Measurements from ENCODE around the gene KPNA4. TPM values are rescaled to one million over a fixed set of nuclear protein-coding genes. Genes with fewer than 3 reads are reported as not detected.

The KPNA4 gene
- total RNA-seq, 1 experiment from 2014 or later, result 127 TPM

DNA sequence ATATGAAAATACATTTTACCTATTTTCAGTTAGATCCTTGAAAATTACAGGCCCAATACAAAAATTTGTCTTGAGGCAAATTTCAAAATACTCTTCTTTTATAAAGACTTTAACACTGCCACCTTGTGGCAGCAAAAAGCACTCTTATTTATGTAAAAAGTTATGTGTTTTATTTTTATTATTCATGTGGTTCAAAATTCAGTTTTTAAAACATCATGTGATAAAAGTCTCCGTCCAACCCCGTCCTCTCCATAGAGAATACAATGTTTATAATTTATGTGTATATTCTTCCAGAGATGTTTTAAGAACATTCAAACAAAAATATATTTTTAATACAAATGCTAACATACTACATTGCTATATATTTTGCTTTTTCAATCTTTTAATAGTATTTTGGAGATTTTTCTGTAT is 78.9 kb downstream of the KPNA4 start:
- H3K27me3 Mint-ChIP-seq (ENCODE audit: insufficient read depth, unreplicated experiment), result no peaks in the 10 kb centered on the region
- no peak overlapping the region for H3K27ac Mint-ChIP-seq (ENCODE audit: low read depth, unreplicated experiment)
- intact Hi-C loops (cut with micrococcal nuclease), result loop anchor here (2.0 to 10.0 kb wide), 4 partner anchors 39 to 1222 kb away; partner anchors contain the start of gene TRIM59
- H3K36me3 Mint-ChIP-seq (ENCODE audit: insufficient read depth, unreplicated experiment), result no peaks in the 10 kb centered on the region
- TF ChIP-seq, protein P1, sequence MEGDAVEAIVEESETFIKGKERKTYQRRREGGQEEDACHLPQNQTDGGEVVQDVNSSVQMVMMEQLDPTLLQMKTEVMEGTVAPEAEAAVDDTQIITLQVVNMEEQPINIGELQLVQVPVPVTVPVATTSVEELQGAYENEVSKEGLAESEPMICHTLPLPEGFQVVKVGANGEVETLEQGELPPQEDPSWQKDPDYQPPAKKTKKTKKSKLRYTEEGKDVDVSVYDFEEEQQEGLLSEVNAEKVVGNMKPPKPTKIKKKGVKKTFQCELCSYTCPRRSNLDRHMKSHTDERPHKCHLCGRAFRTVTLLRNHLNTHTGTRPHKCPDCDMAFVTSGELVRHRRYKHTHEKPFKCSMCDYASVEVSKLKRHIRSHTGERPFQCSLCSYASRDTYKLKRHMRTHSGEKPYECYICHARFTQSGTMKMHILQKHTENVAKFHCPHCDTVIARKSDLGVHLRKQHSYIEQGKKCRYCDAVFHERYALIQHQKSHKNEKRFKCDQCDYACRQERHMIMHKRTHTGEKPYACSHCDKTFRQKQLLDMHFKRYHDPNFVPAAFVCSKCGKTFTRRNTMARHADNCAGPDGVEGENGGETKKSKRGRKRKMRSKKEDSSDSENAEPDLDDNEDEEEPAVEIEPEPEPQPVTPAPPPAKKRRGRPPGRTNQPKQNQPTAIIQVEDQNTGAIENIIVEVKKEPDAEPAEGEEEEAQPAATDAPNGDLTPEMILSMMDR (IDR thresholded peaks at IDR 0.05; ENCODE audit: unreplicated experiment), result peak; percentile 61
- no peaks in the 10 kb centered on the region for H3K9me3 Mint-ChIP-seq (ENCODE audit: unreplicated experiment)
- no peak overlapping the region for H3K4me3 Mint-ChIP-seq (ENCODE audit: unreplicated experiment)
- peak; percentile 53 for DNase-seq (ENCODE audit: unreplicated experiment)
- no peaks in the 10 kb centered on the region for H3K4me1 Mint-ChIP-seq (ENCODE audit: insufficient read depth, unreplicated experiment)
- no TSS peak for BruUV-seq (replicated peaks)
- ChIA-PET CTCF (interaction anchor here (0.6 to 2.2 kb wide), 10 partner anchors 8 to 438 kb away, joined by 3 to 8 read pairs (median 4); no protein-coding TSS in a partner anchor), POLR2A (interaction anchor here (0.9 kb wide), 1 partner anchor 43 kb away, joined by 3 read pairs; no protein-coding TSS in a partner anchor)

DNA sequence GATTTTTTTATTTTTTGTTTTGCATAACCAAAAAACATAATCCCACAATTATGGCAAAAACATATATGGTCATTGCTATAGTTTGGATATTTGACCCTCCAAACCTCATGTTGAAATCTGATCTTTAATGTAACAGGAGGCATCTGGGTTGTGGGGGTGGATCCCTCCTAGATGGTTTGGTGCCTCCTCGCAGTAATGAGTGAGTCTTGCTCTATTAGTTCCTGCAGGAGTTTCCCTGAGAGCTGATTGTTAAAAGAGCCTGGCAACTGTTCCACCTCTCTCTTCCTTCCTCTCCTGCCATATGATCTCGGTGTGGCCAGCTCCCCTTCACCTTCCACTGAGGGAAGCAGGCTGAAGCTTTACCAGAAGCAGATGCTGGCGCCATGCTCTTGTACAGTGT is 82.6 kb downstream of the KPNA4 start:
- Mint-ChIP-seq H3K4me1 (ENCODE audit: insufficient read depth, unreplicated experiment) (no peaks in the 10 kb centered on the region), H3K4me3 (ENCODE audit: unreplicated experiment) (no peak overlapping the region), H3K36me3 (ENCODE audit: insufficient read depth, unreplicated experiment) (no peaks in the 10 kb centered on the region), H3K9me3 (ENCODE audit: unreplicated experiment) (no peaks in the 10 kb centered on the region), H3K27me3 (ENCODE audit: insufficient read depth, unreplicated experiment) (no peaks in the 10 kb centered on the region), H3K27ac (ENCODE audit: low read depth, unreplicated experiment) (no peak overlapping the region)
- ChIA-PET CTCF (interaction anchor here (0.6 to 1.2 kb wide), 10 partner anchors 33 to 1682 kb away, joined by 3 to 6 read pairs (median 3); partner anchors contain the start of gene TRIM59), POLR2A (no interaction called here)
- intact Hi-C loops (cut with micrococcal nuclease), result loop anchor here (10.0 kb wide), 1 partner anchor 1218 kb away; no protein-coding TSS in a partner anchor
- TF ChIP-seq, protein P1 (IDR thresholded peaks at IDR 0.05; ENCODE audit: unreplicated experiment), result no peak
- no peak for DNase-seq (ENCODE audit: unreplicated experiment)
- BruUV-seq (replicated peaks), result no TSS peak

DNA sequence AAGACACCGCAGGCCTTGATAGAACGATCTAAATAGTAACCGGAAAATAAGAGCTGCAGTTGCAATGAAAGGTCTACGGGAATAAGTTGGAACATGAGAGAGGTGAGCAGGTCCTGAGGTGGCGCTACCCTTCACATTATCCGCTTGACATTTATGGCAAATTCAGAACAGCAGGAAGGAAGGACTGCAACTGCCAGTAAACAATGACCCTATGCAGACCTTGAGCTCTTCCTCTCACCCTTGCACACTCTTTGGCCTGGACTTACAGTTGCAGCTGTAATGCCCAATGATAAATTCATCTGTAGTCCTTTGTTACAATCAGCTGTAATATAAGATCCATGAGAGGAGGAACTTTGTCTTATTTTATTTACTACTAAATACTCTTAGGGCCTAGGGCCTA is 83.5 kb downstream of the KPNA4 start:
- Mint-ChIP-seq H3K27ac (ENCODE audit: low read depth, unreplicated experiment) (no peak overlapping the region), H3K36me3 (ENCODE audit: insufficient read depth, unreplicated experiment) (no peaks in the 10 kb centered on the region), H3K27me3 (ENCODE audit: insufficient read depth, unreplicated experiment) (no peaks in the 10 kb centered on the region), H3K4me3 (ENCODE audit: unreplicated experiment) (no peak overlapping the region), H3K4me1 (ENCODE audit: insufficient read depth, unreplicated experiment) (no peaks in the 10 kb centered on the region), H3K9me3 (ENCODE audit: unreplicated experiment) (no peaks in the 10 kb centered on the region)
- ChIA-PET CTCF (interaction anchor here (0.6 to 1.2 kb wide), 8 partner anchors 17 to 1222 kb away, joined by 3 to 6 read pairs (median 4); no protein-coding TSS in a partner anchor), POLR2A (interaction anchor here (0.7 to 1.1 kb wide), 2 partner anchors 8 to 33 kb away, joined by 3 read pairs; no protein-coding TSS in a partner anchor)
- BruUV-seq (replicated peaks), result no TSS peak
- intact Hi-C loops (cut with micrococcal nuclease), result loop anchor here (10.0 kb wide), 1 partner anchor 1217 kb away; no protein-coding TSS in a partner anchor
- DNase-seq (ENCODE audit: unreplicated experiment), result no peak
- TF ChIP-seq, protein P1 (IDR thresholded peaks at IDR 0.05; ENCODE audit: unreplicated experiment), result no peak

DNA sequence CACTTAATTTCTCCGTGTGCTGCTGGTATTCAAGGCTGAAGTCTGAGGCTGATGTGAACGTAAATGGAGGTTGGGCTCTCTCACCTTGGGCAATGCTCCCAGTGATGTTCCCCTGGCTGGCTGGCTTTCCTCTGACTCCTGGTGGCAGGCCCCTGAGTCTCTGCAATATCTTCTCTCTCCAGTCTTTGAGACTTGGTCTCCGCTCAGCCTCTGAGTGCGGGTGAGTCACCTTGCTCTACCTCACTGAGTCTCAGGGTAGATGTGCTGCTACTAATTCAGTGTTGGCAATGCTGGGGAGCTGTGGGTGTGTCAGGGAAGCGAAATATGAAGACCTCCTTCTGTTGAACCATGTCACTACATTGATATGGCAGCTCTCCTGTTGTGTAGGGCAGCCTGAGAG is 84.4 kb downstream of the KPNA4 start:
- H3K36me3 Mint-ChIP-seq (ENCODE audit: insufficient read depth, unreplicated experiment), result no peaks in the 10 kb centered on the region
- peak; percentile 13 for DNase-seq (ENCODE audit: unreplicated experiment)
- no peak overlapping the region for H3K4me3 Mint-ChIP-seq (ENCODE audit: unreplicated experiment)
- BruUV-seq (replicated peaks), result no TSS peak
- TF ChIP-seq, protein P1 (IDR thresholded peaks at IDR 0.05; ENCODE audit: unreplicated experiment), result no peak
- no peaks in the 10 kb centered on the region for H3K27me3 Mint-ChIP-seq (ENCODE audit: insufficient read depth, unreplicated experiment)
- no peak overlapping the region for H3K27ac Mint-ChIP-seq (ENCODE audit: low read depth, unreplicated experiment)
- POLR2A ChIA-PET, result no interaction called here
- no peaks in the 10 kb centered on the region for H3K9me3 Mint-ChIP-seq (ENCODE audit: unreplicated experiment)
- intact Hi-C loops (cut with micrococcal nuclease), result loop anchor here (10.0 kb wide), 1 partner anchor 1216 kb away; no protein-coding TSS in a partner anchor
- CTCF ChIA-PET, result interaction anchor here (0.6 to 1.1 kb wide), 5 partner anchors 16 to 360 kb away, joined by 3 to 6 read pairs (median 3); no protein-coding TSS in a partner anchor
- no peaks in the 10 kb centered on the region for H3K4me1 Mint-ChIP-seq (ENCODE audit: insufficient read depth, unreplicated experiment)

Measured in MCF 10A (cell line).